ENCODE results near the gene PPP2R5E. TPM values are rescaled to one million over a fixed set of nuclear protein-coding genes. Genes with fewer than 3 reads are reported as not detected.
A peak's percentile ranks its signal among the peaks of the same experiment; 100 is the strongest.

PPP2R5E gene
- total RNA-seq, 4 donors from 2014 or later, result 22.9 to 24.7 (median 23.8) TPM

GRCh38 chr14:63436286-63437098, 106.7 kb downstream of the PPP2R5E start:
- TF ChIP-seq CTCF (IDR thresholded peaks at IDR 0.05) (no peak), POLR2A (IDR thresholded peaks at IDR 0.05) (no peak), EP300 (IDR thresholded peaks at IDR 0.05) (no peak)
- 73 to 78% methylated on average over 5 of the region's 5 CpGs for WGBS, 2 donors

GRCh38 chr14:63435838-63436237, 107.3 kb downstream of the PPP2R5E start:
- H3K4me3 ChIP-seq, result no peak overlapping the region
- H3K4me1 ChIP-seq, result peaks cover 4 to 70% (median 38%) of the 10 kb centered on the region in 4 donors
- H3K27me3 ChIP-seq, result no peaks in the 10 kb centered on the region
- H3K36me3 ChIP-seq, result no peaks in the 10 kb centered on the region
- no peaks in the 10 kb centered on the region for H3K9me3 ChIP-seq
- peak overlapping the region in 3 of 4 donors; percentile 2 to 74 (median 68) for H3K27ac ChIP-seq
- DNase-seq (ENCODE audit: low spot score in 2 of 2), result peak; percentile 26 to 35
- WGBS, 2 donors, result 29 to 41% methylated on average over 5 of the region's 5 CpGs
- TF ChIP-seq POLR2A (IDR thresholded peaks at IDR 0.05), result no peak
- peak in 1 of 2 donors; percentile 62 for TF ChIP-seq EP300 (IDR thresholded peaks at IDR 0.05)

More at GRCh38 chr14:63436286-63437098, 106.7 kb downstream of the PPP2R5E start:
- Histone ChIP-seq H3K27me3 (no peaks in the 10 kb centered on the region), H3K9me3 (no peaks in the 10 kb centered on the region), H3K27ac (peak overlapping the region in 3 of 4 donors; percentile 2 to 74 (median 68)), H3K4me1 (peaks cover 4 to 70% (median 35%) of the 10 kb centered on the region in 4 donors), H3K36me3 (peaks cover 0 to 3% (median 0%) of the 10 kb centered on the region in 3 donors), H3K4me3 (no peak overlapping the region)
- no peak for DNase-seq (ENCODE audit: low spot score in 2 of 2)

GRCh38 chr14:63435204-63435603, 108.0 kb downstream of the PPP2R5E start:
- WGBS, 2 donors, result 76 to 79% methylated on average over 2 of the region's 2 CpGs
- no peaks in the 10 kb centered on the region for H3K36me3 ChIP-seq
- peaks cover 4 to 67% (median 38%) of the 10 kb centered on the region in 4 donors for H3K4me1 ChIP-seq
- no peaks in the 10 kb centered on the region for H3K27me3 ChIP-seq
- H3K27ac ChIP-seq, result peak overlapping the region in 3 of 4 donors; percentile 2 to 68 (median 47)
- TF ChIP-seq POLR2A (IDR thresholded peaks at IDR 0.05), result no peak
- no peak for TF ChIP-seq CTCF (IDR thresholded peaks at IDR 0.05)
- TF ChIP-seq EP300 (IDR thresholded peaks at IDR 0.05), result no peak
- no peaks in the 10 kb centered on the region for H3K9me3 ChIP-seq
- DNase-seq (ENCODE audit: low spot score in 2 of 2), result no peak
- no peak overlapping the region for H3K4me3 ChIP-seq

DNA sequence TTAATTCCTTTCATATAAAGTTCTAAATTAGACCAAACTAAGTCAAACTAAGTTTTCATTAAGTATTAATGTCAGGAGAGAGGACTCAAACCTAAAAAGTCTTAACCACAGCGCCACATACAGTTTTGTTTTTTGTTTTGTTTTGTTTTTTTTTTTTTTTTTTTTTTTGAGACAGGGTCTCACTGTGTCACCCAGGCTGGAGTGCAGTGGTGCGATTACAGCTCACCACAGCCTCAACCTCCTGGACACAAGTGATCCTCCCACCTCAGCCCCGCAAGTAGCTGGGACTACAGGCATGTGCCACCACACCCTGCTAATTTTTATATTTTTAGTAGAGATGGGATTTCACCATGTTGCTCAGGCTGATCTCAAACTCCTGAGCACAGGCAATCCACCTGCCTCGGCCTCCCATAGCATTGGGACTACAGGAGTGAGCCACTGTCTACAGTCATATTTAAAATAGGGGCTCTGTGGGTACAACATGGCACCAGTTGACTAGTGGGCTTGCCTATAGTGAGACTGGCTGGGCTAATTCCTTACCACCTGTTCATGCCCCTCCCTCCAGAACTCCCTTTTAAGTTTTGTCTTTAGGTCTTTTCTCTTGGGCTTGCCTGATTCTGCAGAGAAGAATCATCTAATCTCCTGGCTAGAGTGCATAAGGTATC, 110.2 kb downstream of the PPP2R5E start:
- Histone ChIP-seq H3K27ac (no peak overlapping the region), H3K9me3 (no peaks in the 10 kb centered on the region), H3K36me3 (no peaks in the 10 kb centered on the region), H3K4me3 (no peak overlapping the region), H3K27me3 (no peaks in the 10 kb centered on the region), H3K4me1 (peaks cover 4 to 60% (median 31%) of the 10 kb centered on the region in 4 donors)
- 89 to 94% methylated on average over 4 of the region's 4 CpGs for WGBS, 2 donors
- DNase-seq (ENCODE audit: low spot score in 2 of 2), result no peak
- TF ChIP-seq EP300 (IDR thresholded peaks at IDR 0.05), result no peak
- no peak for TF ChIP-seq CTCF (IDR thresholded peaks at IDR 0.05)

DNA sequence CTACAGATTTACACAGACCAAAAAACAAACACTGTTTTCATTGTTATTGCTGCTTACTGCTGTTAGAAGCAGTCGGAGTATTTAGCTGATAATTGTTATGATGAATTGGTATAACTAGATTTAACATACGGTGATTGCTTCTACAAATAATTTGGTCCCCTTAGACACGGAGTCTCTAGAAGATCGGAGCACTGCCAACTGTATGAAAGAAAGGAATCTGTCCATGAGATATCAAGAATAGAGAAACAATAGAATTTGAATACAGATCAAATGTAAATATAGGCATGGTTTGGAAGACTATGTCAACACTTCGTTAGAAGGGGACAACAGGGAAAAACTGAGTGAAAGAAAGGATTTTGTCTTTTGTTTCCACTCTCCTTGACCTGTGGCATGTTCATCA, 110.9 kb downstream of the PPP2R5E start:
- TF ChIP-seq CTCF (IDR thresholded peaks at IDR 0.05) (no peak), POLR2A (IDR thresholded peaks at IDR 0.05) (no peak), EP300 (IDR thresholded peaks at IDR 0.05) (no peak)
- no peaks in the 10 kb centered on the region for H3K36me3 ChIP-seq
- H3K27me3 ChIP-seq, result no peaks in the 10 kb centered on the region
- DNase-seq (ENCODE audit: low spot score in 2 of 2), result no peak
- H3K4me1 ChIP-seq, result peaks cover 4 to 59% (median 24%) of the 10 kb centered on the region in 4 donors
- H3K9me3 ChIP-seq, result no peaks in the 10 kb centered on the region
- 28 to 30% methylated on average over 5 of the region's 5 CpGs for WGBS, 2 donors
- no peak overlapping the region for H3K27ac ChIP-seq
- H3K4me3 ChIP-seq, result no peak overlapping the region
